ENCODE results near the gene EXT2. TPM values are rescaled to one million over a fixed set of nuclear protein-coding genes. Genes with fewer than 3 reads are reported as not detected.

EXT2 gene
- 24.5 TPM for total RNA-seq
- long read RNA-seq, transcript EXT2-203 (14 exons, 3,454 nt), result minor isoform, 5 of 87 reads
- long read RNA-seq, transcript EXT2-210 (14 exons, 3,136 nt), result major isoform, 68 of 87 reads
- long read RNA-seq, partial matches to known transcripts, result 5 of 87 reads
- long read RNA-seq, other reads (novel, unspliced or antisense), result 9 of 87 reads

DNA sequence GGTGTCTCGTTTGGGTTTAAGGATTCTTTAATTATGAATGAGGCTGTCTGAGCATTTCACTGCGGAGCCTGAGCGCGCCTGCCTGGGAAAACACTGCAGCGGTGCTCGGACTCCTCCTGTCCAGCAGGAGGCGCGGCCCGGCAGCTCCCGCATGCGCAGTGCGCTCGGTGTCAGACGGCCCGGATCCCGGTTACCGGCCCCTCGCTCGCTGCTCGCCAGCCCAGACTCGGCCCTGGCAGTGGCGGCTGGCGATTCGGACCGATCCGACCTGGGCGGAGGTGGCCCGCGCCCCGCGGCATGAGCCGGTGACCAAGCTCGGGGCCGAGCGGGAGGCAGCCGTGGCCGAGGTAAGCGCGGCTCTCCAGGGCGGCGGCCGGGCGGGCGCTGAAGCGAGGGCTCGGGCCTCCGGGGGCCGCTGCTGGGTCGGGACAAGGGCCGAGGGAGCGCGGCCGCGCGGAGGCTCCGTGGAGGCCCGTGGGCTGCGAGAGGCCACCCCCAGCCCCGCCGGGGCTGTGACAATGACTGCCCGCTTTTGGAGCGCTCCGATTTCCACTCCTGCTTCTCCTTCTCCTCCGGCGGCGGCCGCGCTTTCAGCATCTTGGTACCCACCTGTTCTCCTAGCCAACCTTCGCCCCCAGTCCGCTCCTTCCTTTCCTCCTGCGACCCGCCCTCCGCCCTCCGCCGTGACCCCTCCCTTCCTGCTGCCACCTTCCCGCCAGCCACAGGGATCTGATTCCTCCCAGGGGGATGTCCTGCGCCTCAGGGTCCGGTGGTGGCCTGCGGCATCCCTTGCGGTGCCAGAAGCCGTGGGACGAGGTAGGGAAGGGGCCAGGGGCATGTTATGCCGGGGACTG lies at the start of gene EXT2:
EXT2 (plus strand) TSS at position 173 of the 854 bp plus-strand sequence. CDS start 12,035 bp downstream, outside the sequence.
- TF ChIP-seq, protein P1, sequence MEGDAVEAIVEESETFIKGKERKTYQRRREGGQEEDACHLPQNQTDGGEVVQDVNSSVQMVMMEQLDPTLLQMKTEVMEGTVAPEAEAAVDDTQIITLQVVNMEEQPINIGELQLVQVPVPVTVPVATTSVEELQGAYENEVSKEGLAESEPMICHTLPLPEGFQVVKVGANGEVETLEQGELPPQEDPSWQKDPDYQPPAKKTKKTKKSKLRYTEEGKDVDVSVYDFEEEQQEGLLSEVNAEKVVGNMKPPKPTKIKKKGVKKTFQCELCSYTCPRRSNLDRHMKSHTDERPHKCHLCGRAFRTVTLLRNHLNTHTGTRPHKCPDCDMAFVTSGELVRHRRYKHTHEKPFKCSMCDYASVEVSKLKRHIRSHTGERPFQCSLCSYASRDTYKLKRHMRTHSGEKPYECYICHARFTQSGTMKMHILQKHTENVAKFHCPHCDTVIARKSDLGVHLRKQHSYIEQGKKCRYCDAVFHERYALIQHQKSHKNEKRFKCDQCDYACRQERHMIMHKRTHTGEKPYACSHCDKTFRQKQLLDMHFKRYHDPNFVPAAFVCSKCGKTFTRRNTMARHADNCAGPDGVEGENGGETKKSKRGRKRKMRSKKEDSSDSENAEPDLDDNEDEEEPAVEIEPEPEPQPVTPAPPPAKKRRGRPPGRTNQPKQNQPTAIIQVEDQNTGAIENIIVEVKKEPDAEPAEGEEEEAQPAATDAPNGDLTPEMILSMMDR (IDR thresholded peaks at IDR 0.05; ENCODE audit: borderline replicate concordance), result peak; percentile 97
- H3K4me3 ChIP-seq, result peak within 1 kb of the TSS; percentile 92
- intact Hi-C loops (cut with micrococcal nuclease), result loop anchor here (10.0 kb wide), 1 partner anchor 439 kb away; no protein-coding TSS in a partner anchor
- H3K27ac ChIP-seq (replicated peaks), result peak within 1 kb of the TSS; percentile 89
- peaks cover 37% of the 10 kb centered on the region for H3K4me1 ChIP-seq
- no peaks in the 10 kb centered on the region for H3K27me3 ChIP-seq (ENCODE audit: low read depth)
- H3K36me3 ChIP-seq, result no peaks in the 10 kb centered on the region
- no peaks in the 10 kb centered on the region for H3K9me3 ChIP-seq (replicated peaks)
- DNase-seq, result peak; percentile 89

DNA sequence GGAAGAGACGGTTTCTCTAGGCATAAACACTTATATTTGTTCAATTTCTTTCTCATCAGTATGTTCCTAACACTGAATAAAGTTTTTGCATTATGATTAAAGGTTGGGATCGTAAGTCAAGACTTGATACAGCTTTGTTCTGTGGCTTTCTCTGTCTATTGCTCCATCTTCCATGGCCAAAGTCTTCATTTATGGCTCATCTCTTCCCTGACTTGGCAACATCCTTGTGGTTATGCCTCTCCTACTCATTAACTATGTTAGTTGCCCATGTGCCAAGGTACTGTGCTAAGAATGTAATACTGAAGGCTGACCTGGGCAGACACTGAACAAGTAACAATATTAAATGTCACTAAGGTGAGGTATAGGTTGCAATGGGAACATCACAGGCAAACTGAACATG lies 49.3 kb upstream of the EXT2 start:
- Histone ChIP-seq H3K27me3 (ENCODE audit: low read depth) (peaks cover 3% of the 10 kb centered on the region), H3K9me3 (replicated peaks) (peaks cover 5% of the 10 kb centered on the region), H3K4me3 (no peak overlapping the region), H3K27ac (replicated peaks) (no peak overlapping the region), H3K36me3 (no peaks in the 10 kb centered on the region), H3K4me1 (no peaks in the 10 kb centered on the region)
- DNase-seq, result no peak
- intact Hi-C loops (cut with micrococcal nuclease), result no loop called here
- TF ChIP-seq, protein P1 (IDR thresholded peaks at IDR 0.05; ENCODE audit: borderline replicate concordance), result no peak

DNA sequence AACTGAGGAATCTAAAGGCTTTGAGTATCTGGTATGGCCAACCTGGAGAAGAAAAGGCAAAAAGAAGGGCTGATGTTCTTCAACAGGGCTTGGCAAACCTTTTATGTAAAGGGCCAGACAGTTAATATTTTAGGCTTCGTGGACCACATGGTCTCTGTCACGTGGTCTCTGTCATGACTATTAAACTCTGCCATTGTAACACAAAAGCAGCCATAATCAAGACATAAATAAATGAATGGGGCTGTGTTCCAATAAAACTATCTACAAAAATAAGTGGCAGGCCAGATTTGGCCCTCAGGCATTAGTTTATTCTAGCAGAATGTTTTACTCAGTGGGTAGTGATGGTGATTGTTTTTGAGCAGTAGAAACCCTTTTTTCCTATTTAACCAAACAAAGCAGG lies 48.2 kb upstream of the EXT2 start:
- no peaks in the 10 kb centered on the region for H3K4me1 ChIP-seq
- H3K27ac ChIP-seq (replicated peaks), result no peak overlapping the region
- peaks cover 3% of the 10 kb centered on the region for H3K27me3 ChIP-seq (ENCODE audit: low read depth)
- H3K4me3 ChIP-seq, result no peak overlapping the region
- H3K36me3 ChIP-seq, result no peaks in the 10 kb centered on the region
- TF ChIP-seq, protein P1 (IDR thresholded peaks at IDR 0.05; ENCODE audit: borderline replicate concordance), result no peak
- intact Hi-C loops (cut with micrococcal nuclease), result no loop called here
- DNase-seq, result no peak
- no peaks in the 10 kb centered on the region for H3K9me3 ChIP-seq (replicated peaks)

DNA sequence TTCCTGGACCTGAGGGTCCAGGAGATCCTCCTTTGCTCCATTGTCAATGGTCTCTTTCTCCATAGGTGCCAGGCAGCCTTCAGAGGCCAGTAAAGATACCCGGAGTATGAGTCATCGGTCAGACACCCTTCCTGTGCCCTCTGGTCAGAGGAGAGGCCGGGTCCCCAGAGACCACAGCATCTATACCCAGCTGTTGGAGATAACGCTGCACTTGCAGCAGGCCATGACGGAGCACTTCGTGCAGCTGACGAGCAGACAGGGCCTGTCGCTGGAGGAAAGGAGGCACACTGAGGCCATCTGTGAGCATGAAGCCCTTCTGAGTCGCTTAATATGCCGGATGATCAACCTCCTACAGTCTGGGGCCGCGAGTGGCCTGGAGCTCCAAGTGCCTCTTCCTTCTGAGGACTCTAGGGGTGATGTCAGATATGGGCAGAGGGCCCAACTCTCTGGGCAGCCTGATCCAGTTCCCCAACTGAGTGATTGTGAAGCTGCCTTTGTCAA lies 47.5 kb upstream of the EXT2 start, which contains the start of gene ACCSL:
ACCSL (plus strand) TSS at position 51 of the 501 bp plus-strand sequence; CDS start at position 107, 56 bp downstream.
- H3K9me3 ChIP-seq (replicated peaks), result no peaks in the 10 kb centered on the region
- no peak for DNase-seq
- H3K36me3 ChIP-seq, result no peaks in the 10 kb centered on the region
- H3K4me3 ChIP-seq, result no peak within 1 kb of the TSS
- peaks cover 3% of the 10 kb centered on the region for H3K27me3 ChIP-seq (ENCODE audit: low read depth)
- TF ChIP-seq, protein P1 (IDR thresholded peaks at IDR 0.05; ENCODE audit: borderline replicate concordance), result no peak
- intact Hi-C loops (cut with micrococcal nuclease), result no loop called here
- H3K27ac ChIP-seq (replicated peaks), result no peak within 1 kb of the TSS
- H3K4me1 ChIP-seq, result no peaks in the 10 kb centered on the region

DNA sequence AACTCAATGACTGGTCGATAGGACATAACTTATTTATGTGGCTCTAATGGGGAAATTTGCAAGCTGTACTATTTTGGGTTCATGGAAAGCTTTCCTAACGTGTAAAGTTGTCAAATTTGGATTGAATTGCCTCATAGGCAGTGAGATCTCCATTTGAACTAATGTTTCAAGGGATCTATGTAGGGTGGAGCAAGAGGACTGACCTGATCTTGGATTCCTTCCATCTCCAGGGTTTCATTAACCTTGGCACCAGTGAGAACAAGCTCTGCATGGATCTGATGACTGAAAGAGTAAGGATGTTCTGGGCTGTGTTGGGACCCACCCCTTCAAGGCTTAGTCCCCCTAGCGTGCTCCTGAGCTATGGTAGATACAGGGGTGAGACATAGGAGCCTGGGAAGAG lies 45.6 kb upstream of the EXT2 start:
- Histone ChIP-seq H3K36me3 (no peaks in the 10 kb centered on the region), H3K27ac (replicated peaks) (no peak overlapping the region), H3K27me3 (ENCODE audit: low read depth) (peaks cover 3% of the 10 kb centered on the region), H3K4me3 (no peak overlapping the region), H3K4me1 (no peaks in the 10 kb centered on the region), H3K9me3 (replicated peaks) (no peaks in the 10 kb centered on the region)
- TF ChIP-seq, protein P1 (IDR thresholded peaks at IDR 0.05; ENCODE audit: borderline replicate concordance), result no peak
- DNase-seq, result no peak
- intact Hi-C loops (cut with micrococcal nuclease), result no loop called here
